Head of caudate nucleus (tissue), 42 donors: ENCODE data around the gene NFS1.

Experiments
- DNase-seq, 42 donors: peaks; one replicate each; pipeline versions ENCODE4 v3.0.0 to v3.0.0-alpha.2; 2020 to 2021; ENCODE audit warnings: mixed read lengths in 7 of 42
- intact Hi-C: fragments of 100-400 bp; cut with DNase I; formaldehyde crosslinking; loops from one replicate; pipeline ENCODE4 v1.15.0; 2022

The NFS1 gene

GRCh38 chr20:35699127-35699956 lies at the start of gene NFS1, which contains the start of gene ROMO1:
Gene NFS1 (minus strand): TSS chr20:35699352. CDS start chr20:35699288, 64 bp downstream.
Gene ROMO1 (plus strand): TSS chr20:35699405. CDS start chr20:35699633, 228 bp downstream.
- peak; percentile 68 to 95 (median 90) for DNase-seq
- intact Hi-C loops, result no loop called here

DNA sequence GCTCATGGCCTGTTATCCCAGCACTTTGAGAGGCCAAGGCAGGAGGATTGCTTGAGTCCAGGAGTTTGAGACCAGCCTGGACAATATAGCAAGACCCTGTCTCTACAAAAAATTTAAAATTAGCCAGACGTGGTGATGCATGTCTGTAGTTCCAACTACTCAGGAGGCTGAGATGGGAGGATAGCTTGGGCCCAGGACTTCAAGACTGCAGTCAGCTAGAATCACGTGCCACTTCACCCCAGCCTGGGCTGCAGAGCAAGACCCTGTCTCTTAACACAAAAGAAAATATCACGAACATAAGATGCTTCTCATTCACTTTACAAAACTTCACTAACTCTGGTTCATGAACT lies 45.3 kb upstream of the NFS1 start:
- DNase-seq, result peak in 1 of 42 donors; percentile 34
- intact Hi-C loops, result loop anchor here (5.0 to 10.0 kb wide), 2 partner anchors 82 to 200 kb away; partner anchors contain the start of genes CPNE1 and RBM12

DNA sequence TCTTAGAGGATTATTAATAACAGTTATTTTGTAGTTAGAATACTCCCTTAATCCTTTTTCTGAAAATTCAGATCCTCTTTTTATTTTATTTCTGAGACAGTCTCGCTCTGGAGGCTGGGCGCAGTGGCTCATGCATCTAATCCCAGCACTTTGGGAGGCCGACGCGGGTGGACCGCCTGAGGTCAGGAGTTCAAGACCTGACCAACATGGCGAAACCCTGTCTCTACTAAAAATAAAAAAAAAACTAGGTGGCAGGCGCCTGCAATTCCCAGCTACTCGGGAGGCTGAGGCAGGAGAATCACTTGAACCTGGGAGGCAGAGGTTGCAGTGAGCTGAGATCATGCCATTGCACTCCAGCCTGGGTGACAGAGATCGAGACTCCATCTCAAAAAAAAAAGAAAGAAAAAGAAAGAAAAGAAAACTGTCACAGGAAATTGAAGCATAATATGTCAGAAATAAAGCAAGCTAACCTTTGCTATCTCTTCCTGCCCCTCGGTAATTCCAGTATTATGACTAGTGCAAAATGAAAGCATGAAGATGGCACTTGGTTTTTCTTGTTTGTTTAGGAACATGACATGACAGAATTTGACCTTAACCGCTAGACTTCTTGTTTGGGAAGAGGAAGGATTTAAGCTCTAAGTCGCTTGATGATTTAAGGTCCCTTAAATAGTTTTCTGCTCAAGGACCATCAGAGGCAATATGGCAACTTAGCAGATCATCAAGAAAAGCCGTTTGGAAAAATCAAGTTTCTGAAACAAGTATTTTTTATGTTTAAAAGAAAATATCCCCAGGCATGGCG lies 44.7 kb upstream of the NFS1 start:
- intact Hi-C loops, result loop anchor here (5.0 to 10.0 kb wide), 2 partner anchors 82 to 201 kb away; partner anchors contain the start of genes CPNE1 and RBM12
- DNase-seq, result peak in 1 of 42 donors; percentile 43

DNA sequence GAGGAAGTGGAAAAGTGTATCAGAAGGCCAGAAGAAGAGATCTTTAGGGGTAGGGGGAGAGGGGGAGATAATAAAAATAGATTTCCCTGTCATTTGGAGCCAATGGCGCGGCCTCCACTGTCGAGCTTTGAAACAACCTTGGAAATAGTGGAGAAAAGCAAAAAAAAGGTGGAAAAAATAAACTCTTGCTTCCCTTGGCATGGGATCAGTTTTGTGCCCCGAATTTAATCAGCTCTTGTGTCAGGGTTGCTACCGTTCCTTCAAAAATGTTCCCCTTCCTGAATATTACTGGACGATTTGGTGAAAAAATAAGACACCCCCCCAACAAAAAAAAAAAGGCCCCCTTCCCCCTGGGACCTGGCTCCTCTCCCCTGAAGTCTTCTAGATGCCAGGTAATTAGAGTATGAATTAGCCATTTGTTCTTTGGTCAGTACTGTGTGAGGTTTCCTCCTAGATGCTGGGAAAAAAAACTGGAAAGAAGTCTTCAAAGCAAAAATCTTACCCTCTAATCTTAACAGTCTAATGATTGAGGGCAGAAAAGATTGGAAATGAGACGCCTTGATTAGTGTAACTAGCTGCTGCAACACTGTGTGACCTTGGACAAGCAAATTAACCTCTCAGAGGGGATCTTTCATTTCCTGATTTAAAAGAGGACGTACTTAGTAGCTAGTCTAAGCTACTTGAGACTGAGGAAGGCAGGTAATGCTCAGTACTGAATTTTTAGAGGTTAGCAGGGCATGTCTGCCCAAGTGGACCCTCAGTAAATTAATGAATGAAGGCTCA lies 43.8 kb upstream of the NFS1 start:
- peak in 3 of 42 donors; percentile 10 to 28 (median 12) for DNase-seq
- intact Hi-C loops, result loop anchor here (5.0 to 10.0 kb wide), 2 partner anchors 81 to 202 kb away; partner anchors contain the start of genes CPNE1 and RBM12

DNA sequence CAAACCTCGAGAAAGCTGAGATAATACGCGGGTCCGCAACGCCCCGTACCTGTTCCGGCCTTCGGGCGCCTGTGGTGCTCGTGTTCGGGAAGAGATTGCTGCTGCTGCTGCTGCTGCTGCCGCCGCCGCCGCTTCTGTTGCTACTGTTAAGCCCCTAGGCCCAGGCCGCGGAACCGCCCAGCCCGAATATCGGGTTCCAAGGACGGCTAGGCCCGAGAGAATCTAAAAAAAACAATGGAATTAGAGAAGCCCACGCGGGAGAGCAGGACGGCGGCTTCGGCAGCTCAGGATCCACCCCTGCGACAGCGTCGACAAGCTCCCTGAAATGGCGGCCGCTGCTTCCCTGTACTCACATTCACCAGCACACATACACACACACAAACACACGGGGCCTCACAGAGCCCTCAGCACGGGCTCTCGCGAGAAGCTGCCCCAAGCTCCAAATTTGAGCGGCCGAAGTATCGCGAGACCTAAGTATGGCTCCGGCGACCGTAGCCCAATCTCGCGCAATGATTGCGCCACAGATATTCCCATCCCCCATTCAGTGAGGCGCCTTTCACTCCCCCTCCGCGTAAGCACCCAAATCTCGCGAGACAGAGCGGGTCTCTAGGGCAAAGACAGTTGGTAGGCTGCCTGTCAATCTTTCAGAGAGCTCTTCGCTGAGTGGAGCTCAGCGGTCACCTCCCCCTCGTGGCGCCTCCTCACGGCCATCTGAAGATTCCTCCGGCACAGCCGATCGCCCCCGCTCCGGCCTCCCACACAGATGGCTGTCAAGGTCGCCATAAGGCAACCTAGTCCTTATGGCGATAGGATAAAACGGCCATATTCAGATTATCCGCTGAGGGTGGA lies 43.0 kb upstream of the NFS1 start, which contains the start of gene RBM39:
TSS of gene RBM39 (minus strand) at position 369 of the 849 bp plus-strand sequence. CDS start 1,386 bp downstream, outside the sequence.
- peak; percentile 96 to 100 (median 99) for DNase-seq
- intact Hi-C loops, result loop anchor here (5.0 to 10.0 kb wide), 2 partner anchors 80 to 203 kb away; partner anchors contain the start of genes CPNE1 and RBM12

DNA sequence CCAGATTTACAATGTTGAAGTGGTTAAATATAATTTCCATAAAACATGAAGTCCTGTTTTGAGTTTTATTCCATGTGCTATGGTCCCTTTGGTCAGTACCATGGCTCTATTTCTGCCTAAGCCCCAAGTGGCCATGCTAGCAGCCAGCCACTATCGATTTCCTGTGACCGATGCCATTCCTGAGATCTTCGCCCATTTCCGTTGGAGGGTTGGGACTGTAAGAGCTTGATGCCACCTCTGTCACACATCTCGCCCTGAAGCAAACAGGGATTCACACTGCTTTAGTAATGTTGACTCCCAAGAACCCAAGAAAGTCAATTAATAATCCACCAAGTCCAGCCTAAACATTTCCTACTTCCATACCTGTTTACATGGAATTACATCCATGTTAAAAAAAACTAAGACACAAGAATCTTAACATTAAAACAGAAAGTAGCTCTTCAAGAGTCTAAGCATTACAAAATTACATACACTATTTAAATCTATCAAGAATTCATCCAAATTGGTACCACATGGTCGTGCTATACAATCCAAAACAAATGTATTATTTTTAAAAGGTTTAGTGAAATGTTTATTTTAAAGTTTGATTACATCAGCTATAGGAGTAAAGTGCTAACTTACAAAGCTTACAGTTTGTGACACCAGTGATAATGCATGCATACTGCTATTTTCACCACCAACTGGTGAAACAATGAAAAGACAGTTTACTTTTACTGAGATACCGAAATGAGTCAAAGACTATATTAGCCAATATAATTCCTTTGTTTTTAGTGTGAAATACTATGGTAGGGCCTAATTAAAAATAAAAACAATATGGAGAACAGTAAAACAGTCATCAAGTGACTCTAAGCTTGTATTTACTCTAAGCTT lies 40.4 kb upstream of the NFS1 start:
- DNase-seq, result no peak
- intact Hi-C loops, result loop anchor here (5.0 to 10.0 kb wide), 4 partner anchors 33 to 205 kb away; partner anchors contain the start of genes CPNE1, PHF20 and RBM12

DNA sequence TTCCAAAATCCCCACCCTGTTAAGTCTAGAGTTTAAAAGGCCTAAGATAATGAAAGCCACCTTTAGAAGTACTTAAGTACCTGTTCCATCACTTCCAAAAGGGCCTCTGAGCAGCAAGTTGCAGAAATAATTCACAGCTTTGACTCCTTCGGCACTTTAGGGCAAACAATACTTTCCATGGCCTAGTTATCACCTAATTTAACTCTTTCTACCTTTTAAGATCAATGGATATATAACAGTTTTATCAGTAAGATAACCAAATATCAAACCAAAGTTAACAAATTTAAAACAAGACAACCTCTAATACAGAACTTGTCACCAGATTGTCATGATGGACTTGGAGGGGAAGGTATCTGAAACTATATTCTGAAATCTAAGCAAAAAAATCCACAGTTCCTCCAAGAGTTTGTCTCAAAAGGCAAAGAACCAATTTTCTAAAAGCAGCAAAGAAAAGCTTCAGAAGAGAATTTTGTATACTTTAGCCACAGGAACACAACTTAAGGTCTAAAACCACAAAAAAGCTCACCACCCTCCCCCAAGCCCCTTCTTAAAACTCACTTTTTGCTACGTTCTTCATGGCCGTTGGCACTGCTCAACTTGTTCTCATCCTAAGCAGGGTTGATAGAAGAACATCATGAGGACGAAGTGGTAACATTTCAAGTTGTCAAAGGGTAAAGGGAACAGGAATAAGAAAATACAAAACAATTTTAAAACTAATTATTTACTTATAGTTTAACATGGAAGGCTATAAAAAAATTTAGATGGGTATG lies 39.4 kb upstream of the NFS1 start:
- DNase-seq, result no peak
- intact Hi-C loops, result loop anchor here (5.0 to 10.0 kb wide), 2 partner anchors 34 to 146 kb away; partner anchors contain the start of gene PHF20

GRCh38 chr20:35737865-35738333 lies 38.7 kb upstream of the NFS1 start:
- no peak for DNase-seq
- intact Hi-C loops, result loop anchor here (5.0 to 10.0 kb wide), 2 partner anchors 34 to 147 kb away; partner anchors contain the start of gene PHF20

- intact Hi-C loops, result loop anchor here (5.0 to 10.0 kb wide), 2 partner anchors 36 to 149 kb away; partner anchors contain the start of gene PHF20
- no peak for DNase-seq
These were observed 36.8 kb upstream of the NFS1 start for GRCh38 chr20:35735826-35736470.

DNA sequence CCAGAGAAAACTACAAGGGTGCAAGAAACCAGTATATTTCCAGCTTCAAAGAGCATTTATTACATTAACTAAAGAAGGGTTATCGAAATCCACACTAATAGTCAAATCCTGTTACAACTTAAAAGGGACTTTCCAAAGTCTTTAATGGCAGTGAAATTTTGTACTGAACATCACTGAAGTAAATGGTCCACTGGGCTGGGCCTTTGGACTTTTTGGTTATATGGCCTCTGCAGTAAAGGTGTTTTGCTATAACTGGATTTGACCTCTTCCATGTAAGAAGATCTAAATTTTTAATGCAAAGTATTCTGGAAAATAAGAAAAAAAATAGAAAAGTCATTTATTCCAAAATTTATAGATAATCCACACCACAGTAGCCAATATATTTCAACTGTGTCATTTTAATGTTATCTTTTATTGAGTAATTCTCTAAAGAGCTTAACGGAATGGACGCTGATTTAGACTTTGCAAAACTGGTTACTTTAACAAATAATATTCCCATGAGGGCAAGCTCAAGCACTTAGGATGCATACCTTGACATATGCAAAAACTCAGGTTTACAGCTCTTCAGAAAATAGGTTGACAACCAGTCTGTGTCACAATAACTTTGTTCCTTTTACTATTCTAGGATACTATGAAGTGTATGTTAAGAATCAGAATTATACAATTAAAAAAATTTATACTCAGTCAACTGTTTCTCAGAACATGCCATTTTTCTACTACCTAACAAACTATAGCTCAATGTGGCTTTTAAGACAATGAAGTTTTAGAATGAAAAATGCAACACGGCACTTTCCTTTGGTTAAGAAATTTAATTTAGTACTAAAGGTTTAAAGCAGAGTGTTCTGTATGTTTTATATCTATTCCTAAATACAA lies 35.9 kb upstream of the NFS1 start:
- intact Hi-C loops, result loop anchor here (5.0 to 10.0 kb wide), 2 partner anchors 37 to 150 kb away; partner anchors contain the start of gene PHF20
- DNase-seq, result no peak

GRCh38 chr20:35734374-35734773 lies 35.2 kb upstream of the NFS1 start:
- intact Hi-C loops, result loop anchor here (10.0 kb wide), 1 partner anchor 150 kb away; no protein-coding TSS in a partner anchor
- DNase-seq, result no peak

- intact Hi-C loops, result loop anchor here (10.0 kb wide), 1 partner anchor 152 kb away; no protein-coding TSS in a partner anchor
These were observed 33.5 kb upstream of the NFS1 start for GRCh38 chr20:35732644-35732982.

GRCh38 chr20:35731862-35732643 lies 32.9 kb upstream of the NFS1 start:
- intact Hi-C loops, result loop anchor here (10.0 kb wide), 1 partner anchor 153 kb away; no protein-coding TSS in a partner anchor
- DNase-seq, result no peak

More at GRCh38 chr20:35732644-35732982, 33.5 kb upstream of the NFS1 start:
- no peak for DNase-seq
